ENCODE results near the gene CCDC185. TPM values are rescaled to one million over a fixed set of nuclear protein-coding genes. Genes with fewer than 3 reads are reported as not detected.

Gene CCDC185
- total and polyA plus RNA-seq, 10 of the 15 experiments (the other 5 are each of a cell fraction or from before 2014, with no cell fraction given), result not detected

DNA sequence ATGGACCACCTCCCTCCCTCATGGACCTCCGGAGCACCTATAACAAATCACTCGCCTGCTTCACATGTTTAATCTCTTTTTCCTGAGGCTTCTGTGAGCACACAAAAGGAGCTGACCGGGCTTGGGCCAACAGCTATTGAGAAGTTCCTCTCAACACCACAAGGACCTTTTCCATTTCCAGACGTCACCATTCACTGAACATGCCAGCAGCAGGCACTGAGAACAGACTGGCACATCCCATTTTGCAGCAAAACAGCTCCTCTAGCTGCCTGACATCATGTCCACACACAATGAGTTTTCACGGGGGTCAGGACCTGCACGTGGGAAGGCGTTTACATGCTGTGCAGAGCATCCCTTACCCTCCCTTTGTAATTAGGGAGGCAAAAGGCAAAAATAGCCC lies 40.3 kb upstream of the CCDC185 start:
- ChIA-PET RAD21 (ENCODE audit: unreplicated experiment) (no interaction called here), SMC1A (ENCODE audit: uncharacterized antibody, unreplicated experiment) (no interaction called here), CTCF (interaction anchor here (1.0 kb wide), 1 partner anchor 12 kb away, joined by 3 read pairs; no protein-coding TSS in a partner anchor), POLR2A (no interaction called here)
- Histone ChIP-seq H3K9ac (ENCODE audit: control insufficient read depth, insufficient read depth, low read length) (no peak overlapping the region), H3K4me1 (ENCODE audit: control insufficient read depth, insufficient read depth, low read length) (no peaks in the 10 kb centered on the region), H3K4me2 (ENCODE audit: control insufficient read depth, insufficient read depth) (no peak overlapping the region), H2AFZ (ENCODE audit: control insufficient read depth, low read depth, low read length) (no peak overlapping the region), H4K20me1 (ENCODE audit: control insufficient read depth, insufficient read depth) (no peaks in the 10 kb centered on the region), H3K36me3 (ENCODE audit: control insufficient read depth in 2 of 2, insufficient read depth in 2 of 2, low read length in 1 of 2) (no peaks in the 10 kb centered on the region), H3K4me3 (no peak overlapping the region), H3K9me3 (replicated peaks; ENCODE audit: control insufficient read depth, insufficient read depth, low read length) (no peaks in the 10 kb centered on the region), H3K79me2 (ENCODE audit: control insufficient read depth, insufficient read depth, low read length) (no peaks in the 10 kb centered on the region), H3K27me3 (replicated peaks in 1 of 2; ENCODE audit: control insufficient read depth in 2 of 2, insufficient read depth in 2 of 2, low read length in 1 of 2) (peaks cover 0 to 3% of the 10 kb centered on the region in 2 experiments; a peak in 1 of 4 replicates), H3K27ac (ENCODE audit: control insufficient read depth, insufficient read depth) (no peak overlapping the region)
- WGBS (ENCODE audit: insufficient coverage, insufficient replicate concordance, low lambda C conversion rate, missing lambda C conversion rate), result 33% methylated on average over 7 of the region's 7 CpGs
- in situ Hi-C loops (cut with MboI), result no loop called here
- no TSS peak for BruUV-seq (replicated peaks)
- ATAC-seq, result no peak
- intact Hi-C loops (cut with micrococcal nuclease; ENCODE audit: unreplicated experiment), result loop anchor here (10.0 kb wide), 1 partner anchor 218 kb away; no protein-coding TSS in a partner anchor
- TF ChIP-seq PAX8 (IDR thresholded peaks at IDR 0.05) (no peak), IKZF1 (conservative IDR thresholded peaks at IDR 0.05) (no peak), FOXM1 (IDR thresholded peaks at IDR 0.05; ENCODE audit: low read depth, low read length) (no peak), POLR2A (IDR thresholded peaks at IDR 0.05; ENCODE audit: low read depth, low read length) (no peak), ETV6 (conservative IDR thresholded peaks at IDR 0.05 in 1 of 2, IDR thresholded peaks at IDR 0.05 in 1 of 2; ENCODE audit: borderline replicate concordance in 1 of 2, low read depth in 1 of 2) (no peak), EED (IDR thresholded peaks at IDR 0.05; ENCODE audit: low read depth) (no peak)
- TF ChIP-seq, protein P1, sequence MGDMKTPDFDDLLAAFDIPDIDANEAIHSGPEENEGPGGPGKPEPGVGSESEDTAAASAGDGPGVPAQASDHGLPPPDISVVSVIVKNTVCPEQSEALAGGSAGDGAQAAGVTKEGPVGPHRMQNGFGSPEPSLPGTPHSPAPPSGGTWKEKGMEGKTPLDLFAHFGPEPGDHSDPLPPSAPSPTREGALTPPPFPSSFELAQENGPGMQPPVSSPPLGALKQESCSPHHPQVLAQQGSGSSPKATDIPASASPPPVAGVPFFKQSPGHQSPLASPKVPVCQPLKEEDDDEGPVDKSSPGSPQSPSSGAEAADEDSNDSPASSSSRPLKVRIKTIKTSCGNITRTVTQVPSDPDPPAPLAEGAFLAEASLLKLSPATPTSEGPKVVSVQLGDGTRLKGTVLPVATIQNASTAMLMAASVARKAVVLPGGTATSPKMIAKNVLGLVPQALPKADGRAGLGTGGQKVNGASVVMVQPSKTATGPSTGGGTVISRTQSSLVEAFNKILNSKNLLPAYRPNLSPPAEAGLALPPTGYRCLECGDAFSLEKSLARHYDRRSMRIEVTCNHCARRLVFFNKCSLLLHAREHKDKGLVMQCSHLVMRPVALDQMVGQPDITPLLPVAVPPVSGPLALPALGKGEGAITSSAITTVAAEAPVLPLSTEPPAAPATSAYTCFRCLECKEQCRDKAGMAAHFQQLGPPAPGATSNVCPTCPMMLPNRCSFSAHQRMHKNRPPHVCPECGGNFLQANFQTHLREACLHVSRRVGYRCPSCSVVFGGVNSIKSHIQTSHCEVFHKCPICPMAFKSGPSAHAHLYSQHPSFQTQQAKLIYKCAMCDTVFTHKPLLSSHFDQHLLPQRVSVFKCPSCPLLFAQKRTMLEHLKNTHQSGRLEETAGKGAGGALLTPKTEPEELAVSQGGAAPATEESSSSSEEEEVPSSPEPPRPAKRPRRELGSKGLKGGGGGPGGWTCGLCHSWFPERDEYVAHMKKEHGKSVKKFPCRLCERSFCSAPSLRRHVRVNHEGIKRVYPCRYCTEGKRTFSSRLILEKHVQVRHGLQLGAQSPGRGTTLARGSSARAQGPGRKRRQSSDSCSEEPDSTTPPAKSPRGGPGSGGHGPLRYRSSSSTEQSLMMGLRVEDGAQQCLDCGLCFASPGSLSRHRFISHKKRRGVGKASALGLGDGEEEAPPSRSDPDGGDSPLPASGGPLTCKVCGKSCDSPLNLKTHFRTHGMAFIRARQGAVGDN (IDR thresholded peaks at IDR 0.05), result no peak
- TF ChIP-seq, protein P2, sequence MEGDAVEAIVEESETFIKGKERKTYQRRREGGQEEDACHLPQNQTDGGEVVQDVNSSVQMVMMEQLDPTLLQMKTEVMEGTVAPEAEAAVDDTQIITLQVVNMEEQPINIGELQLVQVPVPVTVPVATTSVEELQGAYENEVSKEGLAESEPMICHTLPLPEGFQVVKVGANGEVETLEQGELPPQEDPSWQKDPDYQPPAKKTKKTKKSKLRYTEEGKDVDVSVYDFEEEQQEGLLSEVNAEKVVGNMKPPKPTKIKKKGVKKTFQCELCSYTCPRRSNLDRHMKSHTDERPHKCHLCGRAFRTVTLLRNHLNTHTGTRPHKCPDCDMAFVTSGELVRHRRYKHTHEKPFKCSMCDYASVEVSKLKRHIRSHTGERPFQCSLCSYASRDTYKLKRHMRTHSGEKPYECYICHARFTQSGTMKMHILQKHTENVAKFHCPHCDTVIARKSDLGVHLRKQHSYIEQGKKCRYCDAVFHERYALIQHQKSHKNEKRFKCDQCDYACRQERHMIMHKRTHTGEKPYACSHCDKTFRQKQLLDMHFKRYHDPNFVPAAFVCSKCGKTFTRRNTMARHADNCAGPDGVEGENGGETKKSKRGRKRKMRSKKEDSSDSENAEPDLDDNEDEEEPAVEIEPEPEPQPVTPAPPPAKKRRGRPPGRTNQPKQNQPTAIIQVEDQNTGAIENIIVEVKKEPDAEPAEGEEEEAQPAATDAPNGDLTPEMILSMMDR (IDR thresholded peaks at IDR 0.05 in 2 of 3, conservative IDR thresholded peaks at IDR 0.05 in 1 of 3; ENCODE audit: control insufficient read depth in 2 of 3, extremely low read depth in 1 of 3, insufficient read depth in 1 of 3, low read depth in 3 of 3, low read length in 3 of 3), result no peak
- TF ChIP-seq, protein P3, sequence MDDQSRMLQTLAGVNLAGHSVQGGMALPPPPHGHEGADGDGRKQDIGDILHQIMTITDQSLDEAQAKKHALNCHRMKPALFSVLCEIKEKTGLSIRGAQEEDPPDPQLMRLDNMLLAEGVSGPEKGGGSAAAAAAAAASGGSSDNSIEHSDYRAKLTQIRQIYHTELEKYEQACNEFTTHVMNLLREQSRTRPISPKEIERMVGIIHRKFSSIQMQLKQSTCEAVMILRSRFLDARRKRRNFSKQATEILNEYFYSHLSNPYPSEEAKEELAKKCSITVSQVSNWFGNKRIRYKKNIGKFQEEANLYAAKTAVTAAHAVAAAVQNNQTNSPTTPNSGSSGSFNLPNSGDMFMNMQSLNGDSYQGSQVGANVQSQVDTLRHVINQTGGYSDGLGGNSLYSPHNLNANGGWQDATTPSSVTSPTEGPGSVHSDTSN (IDR thresholded peaks at IDR 0.05; ENCODE audit: insufficient replicate concordance, low read depth, low read length), result no peak
- DNase-seq (ENCODE audit: low read depth, low spot score), result no peak
- FAIRE-seq, result no peak
